Breast epithelium (tissue), 3 donors: ENCODE measurements around the gene CLN3.

Source experiments
- POLR2A ChIP-seq: fragments of 450-650 bp; IDR thresholded peaks from one replicate; pipeline ENCODE4 v1.6.1; 2016; ENCODE audit warnings: antibody characterized with exemption, mild to moderate bottlenecking, moderate library complexity
- POLR2AphosphoS5 ChIP-seq, 3 donors: sonication (generic); formaldehyde crosslinking; IDR thresholded peaks; one replicate each; pipeline ENCODE4 v1.6.1; 2017; ENCODE audit warnings: antibody characterized with exemption in 3 of 3

DNA sequence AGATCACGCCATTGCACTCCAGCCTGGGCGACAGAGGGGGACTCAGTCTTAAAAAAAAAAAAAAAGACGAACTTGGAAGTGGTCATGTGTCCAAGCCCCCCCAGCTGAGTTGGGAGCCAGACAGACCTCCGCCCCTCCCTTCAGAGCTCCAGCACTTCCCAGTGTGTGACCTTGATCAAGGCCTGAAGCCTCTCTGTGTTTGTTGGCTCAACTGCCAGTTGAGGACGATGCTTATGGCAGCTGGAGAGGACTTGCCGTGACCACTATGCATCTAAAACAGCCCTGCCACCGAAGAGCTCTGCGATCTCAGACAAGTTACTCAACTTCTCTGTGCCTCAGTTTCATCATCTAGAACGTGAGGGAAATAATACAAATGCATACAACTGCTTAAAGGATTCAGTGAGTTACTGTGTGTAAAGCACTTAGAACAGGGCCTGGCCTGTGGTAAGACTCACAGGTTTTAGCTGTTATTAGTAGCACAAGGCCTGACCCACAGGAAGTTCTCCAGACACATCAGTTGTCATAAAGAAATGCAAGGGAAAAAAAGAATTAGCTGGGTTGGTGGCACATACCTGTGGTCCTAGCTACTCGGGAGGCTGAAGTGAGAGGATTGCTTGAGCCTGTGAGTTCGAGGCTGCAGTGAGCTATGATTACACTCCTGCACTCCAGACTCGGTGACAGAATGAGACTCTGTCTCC is 21.8 kb upstream of the CLN3 start:
- TF ChIP-seq POLR2A, result no peak
- TF ChIP-seq POLR2AphosphoS5 (IDR thresholded peaks at IDR 0.05), result no peak
